COLO668 (cell line): Measurements from ENCODE around the gene SORL1.
"Not testable (repeated sequence)": the region's sequence is repeated elsewhere in the genome, so short reads cannot be mapped to it uniquely, and the experiment has no call there.

Source experiments
- DNase-seq: peaks from one replicate; lab custom pipeline; 2025; ENCODE audit not compliant: unreplicated experiment; lab: John Stamatoyannopoulos, UW

The SORL1 gene

GRCh38 chr11:121503051-121503450 is 50.9 kb downstream of the SORL1 start:
- no peak for DNase-seq

GRCh38 chr11:121506237-121506636 is 54.1 kb downstream of the SORL1 start:
- DNase-seq = not testable (repeated sequence)

GRCh38 chr11:121508449-121508848 is 56.3 kb downstream of the SORL1 start:
- no peak for DNase-seq

- DNase-seq = no peak
Observed at GRCh38 chr11:121510438-121510837, 58.3 kb downstream of the SORL1 start.

GRCh38 chr11:121512468-121513465 is 60.7 kb downstream of the SORL1 start:
- no peak for DNase-seq

- no peak for DNase-seq
Observed at GRCh38 chr11:121513807-121514206, 61.7 kb downstream of the SORL1 start.

- DNase-seq = no peak
Observed at GRCh38 chr11:121514432-121515334, 62.6 kb downstream of the SORL1 start.

GRCh38 chr11:121515335-121515671 is 63.2 kb downstream of the SORL1 start:
- DNase-seq = no peak

- no peak for DNase-seq
Observed at GRCh38 chr11:121517996-121518395, 65.9 kb downstream of the SORL1 start.

- no peak for DNase-seq
Observed at GRCh38 chr11:121520243-121521144, 68.4 kb downstream of the SORL1 start.

- DNase-seq = no peak
Observed at GRCh38 chr11:121521145-121522042, 69.3 kb downstream of the SORL1 start.

GRCh38 chr11:121522043-121522941 is 70.2 kb downstream of the SORL1 start:
- DNase-seq = no peak

GRCh38 chr11:121523581-121524232 is 71.6 kb downstream of the SORL1 start:
- peak; percentile 61 for DNase-seq

- DNase-seq = no peak
Observed at GRCh38 chr11:121524233-121524631, 72.1 kb downstream of the SORL1 start.

GRCh38 chr11:121525376-121525775 is 73.3 kb downstream of the SORL1 start:
- no peak for DNase-seq

- no peak for DNase-seq
Observed at GRCh38 chr11:121530257-121530656, 78.1 kb downstream of the SORL1 start.

GRCh38 chr11:121533601-121534000 is 81.5 kb downstream of the SORL1 start:
- DNase-seq = no peak
